ENCODE results near the gene SCUBE1. TPM values are rescaled to one million over a fixed set of nuclear protein-coding genes. Genes with fewer than 3 reads are reported as not detected.
A peak's percentile ranks its signal among the peaks of the same experiment; 100 is the strongest.

Gene SCUBE1
- total RNA-seq, 4 donors from 2014 or later: 0.38 to 4.0 (median 2.1) TPM

DNA sequence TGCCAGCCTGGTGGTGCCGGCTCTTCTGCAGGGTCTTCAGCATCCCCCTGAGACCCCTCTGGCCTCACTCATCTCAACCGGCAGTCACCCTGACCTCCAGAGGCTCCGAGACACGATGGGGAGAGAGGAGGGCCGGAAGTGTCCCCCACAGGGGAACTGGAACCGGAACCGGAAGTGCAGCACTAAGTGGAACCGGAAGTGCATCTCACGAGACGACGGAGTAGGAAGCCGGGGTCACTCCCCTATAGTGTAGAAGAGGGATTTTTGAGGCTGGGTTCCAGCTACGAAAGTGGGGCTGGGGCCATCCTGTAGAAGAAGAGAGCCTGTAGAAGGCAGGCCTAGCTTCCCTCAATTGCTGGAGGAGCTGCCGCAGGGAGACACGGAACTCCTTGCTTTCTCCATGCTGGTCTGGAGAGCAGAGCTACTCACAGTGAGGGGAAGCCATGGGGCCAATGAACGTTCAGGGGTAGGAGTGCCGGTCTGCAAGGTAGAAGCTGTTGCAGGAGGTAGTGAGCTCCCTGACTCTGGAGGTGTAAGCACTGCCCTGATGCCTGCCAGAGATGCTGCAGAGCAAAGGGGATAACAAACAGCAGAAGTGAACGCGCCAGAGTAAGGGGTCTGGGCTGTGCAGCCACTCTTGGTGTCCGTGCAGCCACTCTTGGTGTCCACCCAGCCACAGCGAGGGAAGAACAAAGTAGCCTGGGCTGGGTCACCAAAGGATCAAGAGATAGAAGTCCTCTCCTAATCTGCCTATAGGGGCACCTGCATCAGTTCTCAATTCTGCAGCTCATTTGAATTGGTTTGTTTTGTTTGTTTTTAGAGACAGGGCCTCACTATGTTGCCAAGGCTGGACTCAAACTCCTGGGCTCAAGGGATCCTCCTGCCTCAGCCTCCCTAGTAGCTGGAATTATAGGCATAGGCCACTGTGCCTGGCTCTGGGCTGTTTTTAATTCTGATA, 21.9 kb downstream of the SCUBE1 start:
- DNase-seq: no peak
- no peaks in the 10 kb centered on the region for H3K36me3 ChIP-seq
- no peaks in the 10 kb centered on the region for H3K9me3 ChIP-seq
- no peaks in the 10 kb centered on the region for H3K4me1 ChIP-seq
- intact Hi-C loops (cut with DNase I): no loop called here
- H3K4me3 ChIP-seq: no peak overlapping the region
- peaks cover 0 to 36% (median 0%) of the 10 kb centered on the region in 4 donors for H3K27me3 ChIP-seq
- TF ChIP-seq POLR2A (IDR thresholded peaks at IDR 0.05): no peak
- TF ChIP-seq, protein P1, sequence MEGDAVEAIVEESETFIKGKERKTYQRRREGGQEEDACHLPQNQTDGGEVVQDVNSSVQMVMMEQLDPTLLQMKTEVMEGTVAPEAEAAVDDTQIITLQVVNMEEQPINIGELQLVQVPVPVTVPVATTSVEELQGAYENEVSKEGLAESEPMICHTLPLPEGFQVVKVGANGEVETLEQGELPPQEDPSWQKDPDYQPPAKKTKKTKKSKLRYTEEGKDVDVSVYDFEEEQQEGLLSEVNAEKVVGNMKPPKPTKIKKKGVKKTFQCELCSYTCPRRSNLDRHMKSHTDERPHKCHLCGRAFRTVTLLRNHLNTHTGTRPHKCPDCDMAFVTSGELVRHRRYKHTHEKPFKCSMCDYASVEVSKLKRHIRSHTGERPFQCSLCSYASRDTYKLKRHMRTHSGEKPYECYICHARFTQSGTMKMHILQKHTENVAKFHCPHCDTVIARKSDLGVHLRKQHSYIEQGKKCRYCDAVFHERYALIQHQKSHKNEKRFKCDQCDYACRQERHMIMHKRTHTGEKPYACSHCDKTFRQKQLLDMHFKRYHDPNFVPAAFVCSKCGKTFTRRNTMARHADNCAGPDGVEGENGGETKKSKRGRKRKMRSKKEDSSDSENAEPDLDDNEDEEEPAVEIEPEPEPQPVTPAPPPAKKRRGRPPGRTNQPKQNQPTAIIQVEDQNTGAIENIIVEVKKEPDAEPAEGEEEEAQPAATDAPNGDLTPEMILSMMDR (IDR thresholded peaks at IDR 0.05): no peak
- no peak overlapping the region for H3K27ac ChIP-seq
- WGBS, 2 donors: 80 to 86% methylated on average over 12 to 19 of the region's 21 CpGs

DNA sequence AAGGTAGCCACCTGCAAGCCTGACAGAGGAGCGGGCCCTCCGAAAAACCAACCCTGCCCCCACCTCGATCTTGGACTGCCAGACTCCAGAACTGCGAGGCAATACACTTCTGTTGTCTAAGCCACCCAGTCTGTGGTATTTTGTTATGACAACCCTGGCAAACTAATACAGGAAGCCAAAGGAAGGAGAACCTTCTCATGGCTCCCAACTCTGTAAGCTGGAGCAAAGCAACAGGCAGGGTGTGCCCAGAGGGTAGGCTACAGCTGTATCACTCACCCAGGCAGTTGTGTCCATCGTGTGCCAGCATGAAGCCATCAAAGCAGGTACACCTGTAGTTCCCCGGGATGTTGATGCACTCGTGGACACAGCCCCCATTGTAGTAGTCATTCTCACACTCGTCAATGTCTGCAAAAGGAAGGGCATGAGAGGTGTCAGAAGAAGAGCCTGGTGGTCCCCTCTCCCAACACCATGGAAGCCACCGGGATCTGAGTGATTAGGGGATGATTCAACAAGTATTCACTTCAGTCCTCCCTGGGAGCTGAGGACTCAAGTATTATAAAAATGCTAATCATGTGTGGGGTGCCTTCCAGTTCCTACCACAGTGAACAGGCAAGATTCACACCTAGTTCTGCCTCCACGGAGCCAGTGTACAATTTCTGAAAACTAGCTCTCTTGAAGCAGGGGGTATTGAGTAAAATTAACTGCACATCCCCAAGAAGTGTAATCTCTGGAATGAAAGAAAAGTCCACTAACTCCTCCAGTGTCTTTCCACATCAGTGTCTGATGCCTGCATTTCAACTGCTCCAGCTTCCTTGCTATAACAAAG, 23.3 kb downstream of the SCUBE1 start:
- Histone ChIP-seq H3K27ac (peak overlapping the region in 2 of 4 donors; percentile 10 to 25), H3K4me3 (no peak overlapping the region), H3K4me1 (no peaks in the 10 kb centered on the region), H3K36me3 (no peaks in the 10 kb centered on the region), H3K27me3 (peaks cover 0 to 26% (median 0%) of the 10 kb centered on the region in 4 donors), H3K9me3 (no peaks in the 10 kb centered on the region)
- WGBS, 2 donors: 62 to 64% methylated on average over 9 to 10 of the region's 10 CpGs
- TF ChIP-seq, protein P1 (IDR thresholded peaks at IDR 0.05): no peak
- TF ChIP-seq POLR2A (IDR thresholded peaks at IDR 0.05): no peak
- intact Hi-C loops (cut with DNase I): no loop called here
- DNase-seq: no peak

DNA sequence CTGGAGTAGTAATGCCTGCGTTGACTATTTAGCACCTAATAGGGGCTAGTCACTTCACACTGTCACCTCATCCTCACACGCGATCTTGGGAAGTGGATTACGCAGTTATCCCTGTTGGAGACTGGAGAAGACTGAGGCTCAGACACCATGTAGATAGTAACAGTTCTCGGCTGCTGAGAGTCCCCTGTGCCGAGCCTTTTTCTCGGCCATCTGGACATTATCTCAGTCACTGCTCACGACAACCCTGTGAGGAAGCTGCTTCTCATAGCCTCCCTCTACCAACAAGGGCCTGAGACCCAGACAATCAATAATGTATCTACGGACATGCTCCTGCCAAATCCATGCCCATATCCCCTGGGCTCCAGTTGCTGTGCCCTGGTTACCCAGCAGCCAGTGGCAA, 25.9 kb downstream of the SCUBE1 start:
- peaks cover 0 to 11% (median 0%) of the 10 kb centered on the region in 4 donors for H3K27me3 ChIP-seq
- H3K27ac ChIP-seq: no peak overlapping the region
- TF ChIP-seq, protein P1 (IDR thresholded peaks at IDR 0.05): no peak
- TF ChIP-seq POLR2A (IDR thresholded peaks at IDR 0.05): no peak
- DNase-seq: no peak
- 69 to 90% methylated on average over 8 of the region's 9 CpGs for WGBS, 2 donors
- H3K4me1 ChIP-seq: peaks cover 0 to 18% (median 11%) of the 10 kb centered on the region in 3 donors
- no peak overlapping the region for H3K4me3 ChIP-seq
- no peaks in the 10 kb centered on the region for H3K36me3 ChIP-seq
- intact Hi-C loops (cut with DNase I): no loop called here
- H3K9me3 ChIP-seq: no peaks in the 10 kb centered on the region

DNA sequence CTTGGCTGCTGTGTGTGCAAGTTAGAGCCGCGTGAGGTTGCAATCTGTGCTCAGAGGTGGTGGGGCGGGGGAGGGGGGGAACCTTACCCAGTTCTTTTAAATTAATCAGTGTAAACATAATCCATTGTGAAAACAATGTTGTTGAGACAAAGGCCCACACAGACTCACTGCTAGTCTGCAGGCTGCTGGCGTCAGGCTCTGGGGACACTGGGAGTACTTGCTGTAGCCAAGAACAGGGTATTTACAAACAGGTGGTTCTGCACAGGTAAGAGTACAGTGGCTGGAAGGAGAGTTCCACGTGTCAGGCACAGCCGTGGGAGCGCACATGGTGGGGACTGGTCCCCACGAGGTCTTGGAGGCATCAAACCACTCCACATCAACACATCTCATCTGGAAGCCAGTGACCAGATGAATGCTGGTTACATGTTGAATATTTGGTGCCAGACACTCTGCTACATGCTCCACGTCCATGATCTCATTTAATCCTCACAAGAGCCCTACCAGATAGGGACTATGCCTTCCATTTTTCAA, 27.4 kb downstream of the SCUBE1 start:
- no peak overlapping the region for H3K27ac ChIP-seq
- H3K36me3 ChIP-seq: no peaks in the 10 kb centered on the region
- no peak overlapping the region for H3K4me3 ChIP-seq
- DNase-seq: no peak
- peaks cover 0 to 7% (median 0%) of the 10 kb centered on the region in 4 donors for H3K27me3 ChIP-seq
- intact Hi-C loops (cut with DNase I): no loop called here
- peaks cover 0 to 19% (median 11%) of the 10 kb centered on the region in 3 donors for H3K4me1 ChIP-seq
- no peak for TF ChIP-seq POLR2A (IDR thresholded peaks at IDR 0.05)
- TF ChIP-seq, protein P1 (IDR thresholded peaks at IDR 0.05): no peak
- H3K9me3 ChIP-seq: no peaks in the 10 kb centered on the region
- 48 to 57% methylated on average over 8 to 9 of the region's 9 CpGs for WGBS, 2 donors

Measured in esophagus squamous epithelium (tissue), 5 donors.